Measurements from ENCODE around the gene ABLIM2. TPM values are rescaled to one million over a fixed set of nuclear protein-coding genes. Genes with fewer than 3 reads are reported as not detected.

The ABLIM2 gene
- total RNA-seq, 1 donor from 2014 or later = 7.5 TPM

GRCh38 chr4:7999695-8000094 is 158.9 kb downstream of the ABLIM2 start:
- TF ChIP-seq CTCF (IDR thresholded peaks at IDR 0.05; ENCODE audit: partially characterized antibody, unreplicated experiment) = no peak
- Mint-ChIP-seq H3K9me3 (ENCODE audit: unreplicated experiment) (peaks cover 4% of the 10 kb centered on the region), H3K4me3 (ENCODE audit: unreplicated experiment) (no peak overlapping the region), H3K4me1 (ENCODE audit: low read depth, unreplicated experiment) (peaks cover 10% of the 10 kb centered on the region), H3K27ac (ENCODE audit: unreplicated experiment) (no peak overlapping the region), H3K27me3 (ENCODE audit: unreplicated experiment) (peaks cover 13% of the 10 kb centered on the region), H3K36me3 (ENCODE audit: unreplicated experiment) (no peaks in the 10 kb centered on the region)
- no peak for DNase-seq

GRCh38 chr4:7999279-7999678 is 159.3 kb downstream of the ABLIM2 start:
- Mint-ChIP-seq H3K27me3 (ENCODE audit: unreplicated experiment) (peaks cover 13% of the 10 kb centered on the region), H3K27ac (ENCODE audit: unreplicated experiment) (no peak overlapping the region), H3K4me3 (ENCODE audit: unreplicated experiment) (no peak overlapping the region), H3K36me3 (ENCODE audit: unreplicated experiment) (no peaks in the 10 kb centered on the region), H3K4me1 (ENCODE audit: low read depth, unreplicated experiment) (peaks cover 10% of the 10 kb centered on the region), H3K9me3 (ENCODE audit: unreplicated experiment) (peaks cover 4% of the 10 kb centered on the region)
- DNase-seq = no peak
- no peak for TF ChIP-seq CTCF (IDR thresholded peaks at IDR 0.05; ENCODE audit: partially characterized antibody, unreplicated experiment)

GRCh38 chr4:7998447-7998846 is 160.2 kb downstream of the ABLIM2 start:
- peaks cover 10% of the 10 kb centered on the region for H3K4me1 Mint-ChIP-seq (ENCODE audit: low read depth, unreplicated experiment)
- no peak overlapping the region for H3K4me3 Mint-ChIP-seq (ENCODE audit: unreplicated experiment)
- no peak for TF ChIP-seq CTCF (IDR thresholded peaks at IDR 0.05; ENCODE audit: partially characterized antibody, unreplicated experiment)
- H3K36me3 Mint-ChIP-seq (ENCODE audit: unreplicated experiment) = no peaks in the 10 kb centered on the region
- H3K27ac Mint-ChIP-seq (ENCODE audit: unreplicated experiment) = no peak overlapping the region
- peaks cover 11% of the 10 kb centered on the region for H3K27me3 Mint-ChIP-seq (ENCODE audit: unreplicated experiment)
- no peak for DNase-seq
- H3K9me3 Mint-ChIP-seq (ENCODE audit: unreplicated experiment) = peaks cover 4% of the 10 kb centered on the region

- H3K27me3 Mint-ChIP-seq (ENCODE audit: unreplicated experiment) = peaks cover 3% of the 10 kb centered on the region
- DNase-seq = no peak
- no peaks in the 10 kb centered on the region for H3K36me3 Mint-ChIP-seq (ENCODE audit: unreplicated experiment)
- TF ChIP-seq CTCF (IDR thresholded peaks at IDR 0.05; ENCODE audit: partially characterized antibody, unreplicated experiment) = no peak
- H3K9me3 Mint-ChIP-seq (ENCODE audit: unreplicated experiment) = peaks cover 7% of the 10 kb centered on the region
- no peak overlapping the region for H3K4me3 Mint-ChIP-seq (ENCODE audit: unreplicated experiment)
- no peak overlapping the region for H3K27ac Mint-ChIP-seq (ENCODE audit: unreplicated experiment)
- H3K4me1 Mint-ChIP-seq (ENCODE audit: low read depth, unreplicated experiment) = peaks cover 6% of the 10 kb centered on the region
Measured at GRCh38 chr4:7995866-7996265, 162.7 kb downstream of the ABLIM2 start.

GRCh38 chr4:7995135-7995534 is 163.5 kb downstream of the ABLIM2 start:
- peaks cover 5% of the 10 kb centered on the region for H3K36me3 Mint-ChIP-seq (ENCODE audit: unreplicated experiment)
- no peak for TF ChIP-seq CTCF (IDR thresholded peaks at IDR 0.05; ENCODE audit: partially characterized antibody, unreplicated experiment)
- H3K27me3 Mint-ChIP-seq (ENCODE audit: unreplicated experiment) = peaks cover 3% of the 10 kb centered on the region
- H3K9me3 Mint-ChIP-seq (ENCODE audit: unreplicated experiment) = peaks cover 7% of the 10 kb centered on the region
- peaks cover 6% of the 10 kb centered on the region for H3K4me1 Mint-ChIP-seq (ENCODE audit: low read depth, unreplicated experiment)
- no peak for DNase-seq
- no peak overlapping the region for H3K27ac Mint-ChIP-seq (ENCODE audit: unreplicated experiment)
- H3K4me3 Mint-ChIP-seq (ENCODE audit: unreplicated experiment) = no peak overlapping the region
